DMS114 treated with DMSO at 0.1 percent for 48 hours (cell line): ENCODE results near the gene PHF10.
"Not testable (repeated sequence)": the region's sequence is repeated elsewhere in the genome, so short reads cannot be mapped to it uniquely, and the experiment has no call there.

ENCODE experiments used
- DNase-seq: peaks from one replicate; lab custom pipeline; 2025; ENCODE audit not compliant: unreplicated experiment; lab: John Stamatoyannopoulos, UW

Gene PHF10

GRCh38 chr6:169723200-169723909 is 945 bp downstream of the PHF10 start:
- DNase-seq, result no peak

GRCh38 chr6:169722362-169723199 is 1.7 kb downstream of the PHF10 start:
- DNase-seq, result no peak

DNA sequence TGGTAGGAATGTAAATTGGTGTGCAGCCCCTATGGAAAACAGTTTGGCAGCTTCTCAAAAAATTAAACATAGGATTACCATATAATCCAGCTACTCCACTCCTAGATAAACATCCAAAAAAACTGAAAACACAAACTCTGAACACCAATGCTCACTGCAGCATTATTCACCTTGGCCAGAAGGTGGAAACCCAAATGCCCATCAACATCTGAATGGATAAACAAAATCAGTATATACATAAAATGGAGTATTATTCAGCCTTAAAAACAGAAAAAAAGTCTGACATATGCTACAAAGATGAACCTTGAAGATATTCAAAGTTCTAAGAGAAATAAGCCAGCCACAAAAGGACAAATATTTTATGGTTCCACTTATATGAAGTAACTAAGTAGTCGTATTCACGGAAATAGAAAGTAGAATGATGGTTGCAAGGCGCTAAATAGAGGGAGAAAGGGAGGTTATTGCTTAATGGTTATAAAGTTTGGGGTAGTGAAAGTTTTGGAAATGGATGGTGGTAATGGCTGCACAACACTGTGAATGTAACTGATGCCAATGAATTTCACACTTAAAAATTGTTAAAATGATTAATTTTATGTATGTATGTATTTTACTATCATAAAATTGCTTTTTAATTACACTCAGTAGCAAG is 4.0 kb downstream of the PHF10 start:
- DNase-seq, result no peak

GRCh38 chr6:169719117-169719516 is 5.2 kb downstream of the PHF10 start:
- no peak for DNase-seq

GRCh38 chr6:169714595-169714994 is 9.7 kb downstream of the PHF10 start:
- DNase-seq, result no peak

- no peak for DNase-seq
These were observed 10.1 kb downstream of the PHF10 start for GRCh38 chr6:169714178-169714577.

- no peak for DNase-seq
These were observed 14.3 kb downstream of the PHF10 start for GRCh38 chr6:169710009-169710408.

DNA sequence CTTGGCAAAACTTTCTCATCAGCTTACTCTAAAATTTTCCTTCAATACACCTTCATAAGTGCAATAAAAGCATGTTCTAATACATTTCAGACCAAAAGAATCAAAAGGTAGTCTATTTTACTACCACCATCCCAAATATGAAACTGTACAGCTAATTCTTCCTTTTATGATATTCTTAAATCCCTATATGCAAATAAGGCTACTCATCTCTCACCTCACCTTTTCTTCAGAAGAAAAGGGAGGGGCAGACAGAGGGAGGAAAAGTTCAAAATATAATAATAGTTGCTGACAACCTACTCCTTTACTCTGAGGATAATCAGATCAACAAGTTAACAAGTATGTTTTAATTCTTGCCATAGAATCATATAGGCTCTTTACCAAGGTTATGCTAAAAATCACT is 15.0 kb downstream of the PHF10 start:
- no peak for DNase-seq

GRCh38 chr6:169707772-169708171 is 16.5 kb downstream of the PHF10 start:
- DNase-seq, result no peak

DNA sequence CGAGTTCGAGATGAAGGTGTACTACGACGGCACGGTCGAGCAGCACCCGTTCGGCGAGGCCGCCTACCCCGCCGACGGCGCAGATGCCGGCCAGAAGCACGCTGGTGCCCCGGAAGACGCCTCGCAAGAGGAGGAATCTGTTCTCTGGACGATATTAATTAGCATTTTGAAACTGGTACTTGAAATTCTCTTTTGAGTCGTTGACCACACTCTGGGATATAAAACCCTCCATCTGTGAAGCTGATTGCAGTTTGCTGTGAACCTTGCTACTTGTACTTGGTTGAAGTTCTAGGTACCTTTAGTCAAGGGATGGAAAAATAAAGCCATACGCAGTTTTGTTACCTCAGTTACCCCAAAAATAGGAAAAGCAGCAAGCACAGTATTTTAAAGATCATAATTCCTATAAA is 21.5 kb downstream of the PHF10 start:
- no peak for DNase-seq

DNA sequence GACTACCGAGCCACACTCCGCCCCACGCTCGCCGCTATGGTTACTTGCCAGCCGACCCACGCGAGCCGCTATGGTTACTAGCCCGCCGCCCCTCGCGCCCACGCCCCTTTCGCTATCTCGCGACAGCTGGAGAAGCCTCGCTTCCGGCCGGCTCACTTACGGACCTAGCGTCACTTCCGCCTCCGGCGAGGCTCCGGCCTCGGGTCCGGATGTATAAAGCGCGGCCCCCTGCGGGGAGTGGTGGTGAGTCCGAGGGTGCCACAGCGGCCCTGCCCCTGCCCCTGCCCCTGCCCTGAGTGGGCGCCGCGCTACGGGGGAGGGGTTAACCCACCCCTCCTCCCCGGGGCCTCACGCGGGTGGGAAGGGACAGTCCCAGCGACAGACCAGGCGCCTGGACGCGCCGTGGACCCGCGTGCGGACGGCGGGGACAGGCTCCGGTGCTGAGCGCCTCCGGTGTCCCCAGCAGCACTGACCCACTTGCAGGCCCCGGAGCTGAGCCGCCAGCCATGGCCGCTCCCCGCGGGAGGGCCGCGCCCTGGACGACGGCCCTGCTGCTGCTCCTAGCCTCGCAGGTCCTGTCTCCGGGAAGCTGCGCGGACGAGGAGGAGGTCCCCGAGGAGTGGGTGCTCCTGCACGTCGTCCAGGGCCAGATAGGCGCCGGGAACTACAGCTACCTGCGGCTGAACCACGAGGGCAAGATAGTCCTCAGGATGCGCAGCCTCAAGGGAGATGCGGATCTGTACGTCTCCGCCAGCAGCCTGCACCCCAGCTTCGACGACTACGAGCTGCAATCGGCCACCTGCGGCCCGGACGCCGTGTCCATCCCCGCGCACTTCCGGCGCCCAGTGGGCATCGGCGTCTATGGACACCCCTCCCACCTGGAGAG is 22.1 kb downstream of the PHF10 start, which contains the start of the genes C6orf120 and WDR27:
Gene C6orf120 (plus strand): TSS at position 173 of the 886 bp plus-strand sequence. CDS start 334 bp downstream, at position 507.
Gene WDR27 (minus strand): TSS at position 76 of the 886 bp plus-strand sequence. CDS start 13,024 bp downstream, outside the sequence.
- DNase-seq, result peak; percentile 78

DNA sequence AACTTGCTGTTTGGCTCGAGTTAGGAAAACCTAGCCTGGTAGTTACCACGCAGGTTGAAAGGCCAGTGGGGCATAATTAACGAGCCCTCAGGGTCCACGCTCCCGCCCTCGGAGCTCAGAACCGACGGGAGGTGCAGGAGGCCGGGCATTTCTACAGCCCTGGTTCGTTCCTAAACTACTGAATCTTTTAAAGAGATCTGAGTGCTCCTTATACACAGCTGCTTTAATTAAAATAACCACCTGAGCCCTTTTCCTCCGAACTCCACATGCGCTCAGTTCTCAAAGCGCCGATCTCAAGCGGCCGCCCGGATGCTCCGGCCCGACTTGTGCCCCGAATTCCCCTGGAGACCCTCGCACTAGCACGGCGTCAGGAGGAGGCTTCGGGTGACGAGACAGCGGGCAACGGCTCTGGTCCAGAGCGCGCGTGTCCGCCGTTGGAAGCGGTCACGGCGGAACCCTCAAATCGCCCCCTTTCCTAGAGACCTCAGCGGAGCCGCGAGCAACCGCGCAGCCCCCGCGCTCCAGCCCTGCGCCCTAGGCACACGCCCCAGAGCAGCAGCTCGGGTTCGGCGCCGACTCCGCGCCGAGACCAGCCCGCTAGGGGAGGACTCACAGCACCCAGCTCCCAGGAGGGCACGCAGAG is 22.9 kb downstream of the PHF10 start:
- DNase-seq, result no peak

- DNase-seq, result no peak
These were observed 24.0 kb downstream of the PHF10 start for GRCh38 chr6:169700296-169700695.

GRCh38 chr6:169697115-169697514 is 27.2 kb downstream of the PHF10 start:
- DNase-seq, result not testable (repeated sequence)

GRCh38 chr6:169695131-169695530 is 29.2 kb downstream of the PHF10 start:
- DNase-seq, result no peak

GRCh38 chr6:169692516-169692915 is 31.8 kb downstream of the PHF10 start:
- DNase-seq, result no peak

- no peak for DNase-seq
These were observed 33.0 kb downstream of the PHF10 start for GRCh38 chr6:169691260-169691659.

DNA sequence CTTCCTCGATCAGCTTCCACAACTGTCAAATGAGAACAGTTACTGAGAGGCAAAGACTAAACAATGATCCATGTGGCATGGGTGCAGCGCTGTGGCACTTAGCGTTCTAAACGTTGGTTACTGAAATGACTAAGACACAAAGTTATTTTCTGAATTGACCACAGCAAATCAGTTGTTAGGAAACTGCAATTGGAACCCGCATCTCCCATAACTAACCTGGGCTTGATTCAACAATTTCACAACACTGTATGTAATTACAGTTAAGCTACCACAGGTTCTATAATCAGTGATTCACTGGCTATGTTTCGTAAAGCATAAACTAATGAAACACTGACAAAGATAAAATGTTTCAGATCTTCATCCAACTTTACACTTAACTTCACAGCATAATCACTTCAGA is 35.0 kb downstream of the PHF10 start:
- no peak for DNase-seq

GRCh38 chr6:169685860-169686259 is 38.4 kb downstream of the PHF10 start:
- DNase-seq, result no peak

DNA sequence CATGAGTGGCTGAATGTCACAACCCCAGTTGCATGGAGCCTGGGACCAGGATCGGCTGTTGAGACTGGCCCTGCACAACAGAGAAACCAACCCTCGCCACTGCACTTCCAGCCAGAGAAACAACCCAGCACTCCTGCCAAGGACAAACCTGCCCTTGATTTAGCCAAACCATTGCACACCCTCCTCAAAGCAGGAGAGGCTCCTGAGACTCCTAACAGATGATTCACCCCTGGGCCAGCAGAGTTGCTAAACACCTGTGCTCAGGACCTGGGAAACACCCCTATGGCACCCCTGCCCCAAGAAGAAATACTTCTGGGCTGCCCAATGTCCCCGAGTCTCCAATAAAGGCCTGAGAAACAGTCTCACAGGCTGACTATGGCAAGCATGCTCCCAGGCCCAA is 40.2 kb downstream of the PHF10 start:
- no peak for DNase-seq
